Tibial artery (tissue), 4 donors: ENCODE measurements around the gene GRIN3A.

Experiments
- DNase-seq, 2 donors: peaks; one replicate each; pipeline ENCODE4 v3.0.0-alpha.2; 2019
- H3K27ac ChIP-seq, 2 donors: fragments of 200-600 bp; sonication (generic) in 1 of 2; 1 replicate in 1 of 2; 2 replicates in 1 of 2; pipeline ENCODE4 v1.5.1; 2018 to 2019; ENCODE audit warnings: mild to moderate bottlenecking in 1 of 2
- H3K27me3 ChIP-seq, 2 donors: fragments of 200-600 bp; sonication (generic) in 1 of 2; one replicate each; pipeline versions ENCODE4 v1.5.1 to v1.6.0; 2016 to 2019
- H3K36me3 ChIP-seq, 3 donors: fragments of 200-600 bp; sonication (generic) in 2 of 3; one replicate each; pipeline ENCODE4 v1.5.1; 2016 to 2019; ENCODE audit warnings: mild to moderate bottlenecking in 2 of 3
- H3K4me1 ChIP-seq, 4 donors: fragments of 200-600 bp; sonication (generic) in 2 of 4; 1 replicate in 3 of 4; 2 replicates in 1 of 4; pipeline ENCODE4 v1.5.1; 2016 to 2019
- H3K4me3 ChIP-seq, 2 donors: fragments of 200-600 bp; sonication (generic) in 1 of 2; 1 replicate in 1 of 2; 2 replicates in 1 of 2; pipeline ENCODE4 v1.5.1; 2018 to 2019; ENCODE audit warnings: mild to moderate bottlenecking in 2 of 2
- H3K9me3 ChIP-seq, 3 donors: fragments of 200-600 bp; sonication (generic) in 1 of 3; one replicate each; pipeline ENCODE4 v1.5.1; 2016 to 2019
- CTCF ChIP-seq, 2 experiments: fragments of 200-600 bp in 1 of 2; fragments of 450-650 bp in 1 of 2; IDR thresholded peaks; one replicate each; pipeline ENCODE4 v1.5.1; 2017 to 2019; ENCODE audit warnings: antibody characterized with exemption in 2 of 2, mild to moderate bottlenecking in 1 of 2, moderate library complexity in 1 of 2
- intact Hi-C: fragments of 100-400 bp; cut with DNase I; formaldehyde crosslinking; loops from one replicate; pipeline ENCODE4 v1.15.0; 2023; ENCODE audit warnings: low total_unique reads

Gene GRIN3A

DNA sequence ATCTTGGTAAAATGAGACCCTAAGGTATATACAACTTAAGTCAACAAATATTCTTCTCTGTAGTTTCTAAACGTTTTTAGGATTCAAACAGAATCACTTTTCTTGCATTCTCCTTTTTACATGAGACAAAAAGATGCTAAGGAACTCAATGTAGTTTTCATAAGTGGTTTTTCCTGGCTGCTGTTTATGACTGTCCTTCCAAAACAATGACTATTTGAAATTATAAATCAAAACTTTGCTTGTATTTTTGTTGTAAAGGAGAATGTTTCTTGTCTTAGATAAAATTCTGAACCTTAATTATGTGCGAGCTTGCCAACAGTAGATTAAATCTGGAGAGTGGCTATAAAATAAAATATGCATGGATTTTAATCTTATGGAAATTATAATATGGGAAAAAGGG lies 53.8 kb downstream of the GRIN3A start:
- no peaks in the 10 kb centered on the region for H3K36me3 ChIP-seq
- no peaks in the 10 kb centered on the region for H3K9me3 ChIP-seq
- no peaks in the 10 kb centered on the region for H3K27me3 ChIP-seq
- TF ChIP-seq CTCF (IDR thresholded peaks at IDR 0.05): no peak
- H3K27ac ChIP-seq: no peak overlapping the region
- H3K4me3 ChIP-seq: no peak overlapping the region
- DNase-seq: no peak
- intact Hi-C loops: no loop called here
- H3K4me1 ChIP-seq: no peaks in the 10 kb centered on the region

GRCh38 chr9:101683236-101683635 lies 55.2 kb downstream of the GRIN3A start:
- TF ChIP-seq CTCF (IDR thresholded peaks at IDR 0.05): no peak
- no peak for DNase-seq
- Histone ChIP-seq H3K4me3 (no peak overlapping the region), H3K9me3 (no peaks in the 10 kb centered on the region), H3K36me3 (no peaks in the 10 kb centered on the region), H3K27me3 (no peaks in the 10 kb centered on the region), H3K4me1 (no peaks in the 10 kb centered on the region), H3K27ac (no peak overlapping the region)
- intact Hi-C loops: no loop called here

GRCh38 chr9:101677861-101678260 lies 60.6 kb downstream of the GRIN3A start:
- Histone ChIP-seq H3K4me1 (no peaks in the 10 kb centered on the region), H3K9me3 (no peaks in the 10 kb centered on the region), H3K4me3 (no peak overlapping the region), H3K27ac (no peak overlapping the region), H3K36me3 (no peaks in the 10 kb centered on the region), H3K27me3 (no peaks in the 10 kb centered on the region)
- no peak for TF ChIP-seq CTCF (IDR thresholded peaks at IDR 0.05)
- intact Hi-C loops: no loop called here
- DNase-seq: no peak

DNA sequence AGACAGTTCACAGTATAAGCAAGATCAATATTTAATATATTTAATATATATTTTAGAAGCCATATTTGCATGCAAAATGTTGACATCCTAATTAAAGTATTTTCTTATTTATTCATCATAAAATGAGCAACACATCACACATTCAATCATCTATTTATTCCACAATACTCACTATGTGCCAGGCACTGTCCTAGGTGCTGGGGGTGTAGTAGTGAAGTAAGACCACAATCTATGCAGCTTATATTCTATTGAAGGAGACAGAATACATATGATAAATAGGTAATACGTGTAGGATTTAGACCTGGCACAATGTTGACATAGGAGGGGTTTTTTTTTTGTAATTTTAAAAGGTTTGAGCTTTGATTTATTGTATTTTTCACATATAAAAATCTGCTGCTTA lies 63.1 kb downstream of the GRIN3A start:
- H3K9me3 ChIP-seq: no peaks in the 10 kb centered on the region
- H3K4me1 ChIP-seq: no peaks in the 10 kb centered on the region
- intact Hi-C loops: no loop called here
- no peaks in the 10 kb centered on the region for H3K27me3 ChIP-seq
- TF ChIP-seq CTCF (IDR thresholded peaks at IDR 0.05): no peak
- no peaks in the 10 kb centered on the region for H3K36me3 ChIP-seq
- no peak for DNase-seq
- H3K27ac ChIP-seq: no peak overlapping the region
- no peak overlapping the region for H3K4me3 ChIP-seq

GRCh38 chr9:101674165-101674564 lies 64.3 kb downstream of the GRIN3A start:
- Histone ChIP-seq H3K4me1 (no peaks in the 10 kb centered on the region), H3K27ac (no peak overlapping the region), H3K4me3 (no peak overlapping the region), H3K9me3 (no peaks in the 10 kb centered on the region), H3K27me3 (no peaks in the 10 kb centered on the region), H3K36me3 (no peaks in the 10 kb centered on the region)
- TF ChIP-seq CTCF (IDR thresholded peaks at IDR 0.05): no peak
- DNase-seq: no peak
- intact Hi-C loops: no loop called here

- Histone ChIP-seq H3K9me3 (no peaks in the 10 kb centered on the region), H3K4me3 (no peak overlapping the region), H3K36me3 (no peaks in the 10 kb centered on the region), H3K27ac (no peak overlapping the region), H3K27me3 (no peaks in the 10 kb centered on the region), H3K4me1 (no peaks in the 10 kb centered on the region)
- DNase-seq: no peak
- TF ChIP-seq CTCF (IDR thresholded peaks at IDR 0.05): no peak
- intact Hi-C loops: no loop called here
Measured at GRCh38 chr9:101673642-101674041, 64.8 kb downstream of the GRIN3A start.
